Liver (tissue), 9 donors: ENCODE measurements around the gene GRIN1. TPM values are rescaled to one million over a fixed set of nuclear protein-coding genes. Genes with fewer than 3 reads are reported as not detected.

ENCODE experiments used
- DNase-seq: peaks from one replicate; pipeline ENCODE4 v3.0.0-alpha.2; 2017; ENCODE audit warnings: low spot score
- H3K27ac ChIP-seq, 2 donors: one replicate each; pipeline ENCODE4 v1.7.0; 2013; ENCODE audit warnings: inconsistent platforms in 2 of 2, low read length in 2 of 2, control low read depth in 1 of 2, low read depth in 1 of 2, mild to moderate bottlenecking in 1 of 2
- H3K27me3 ChIP-seq, 4 donors: one replicate each; pipeline versions ENCODE4 v1.6.1 to v1.7.0; 2013; ENCODE audit warnings: low read length in 3 of 4, inconsistent platforms in 1 of 4, mild to moderate bottlenecking in 1 of 4, moderate library complexity in 1 of 4; ENCODE audit not compliant: control insufficient read depth in 4 of 4, insufficient read depth in 4 of 4
- H3K36me3 ChIP-seq, 4 donors: one replicate each; pipeline versions ENCODE4 v1.6.1 to v1.7.0; 2013; ENCODE audit warnings: low read length in 3 of 4, mild to moderate bottlenecking in 3 of 4, low read depth in 1 of 4, moderate library complexity in 1 of 4; ENCODE audit not compliant: control insufficient read depth in 4 of 4, insufficient read depth in 3 of 4
- H3K4me1 ChIP-seq, 4 donors: one replicate each; pipeline versions ENCODE4 v1.6.1 to v1.7.0; 2013; ENCODE audit warnings: low read length in 3 of 4, mild to moderate bottlenecking in 3 of 4, moderate library complexity in 1 of 4; ENCODE audit not compliant: control insufficient read depth in 4 of 4, insufficient read depth in 4 of 4
- H3K4me3 ChIP-seq, 3 donors: one replicate each; pipeline versions ENCODE4 v1.6.1 to v1.7.0; 2013; ENCODE audit warnings: low read length in 3 of 3, control low read depth in 1 of 3, low read depth in 1 of 3, mild to moderate bottlenecking in 1 of 3
- H3K9ac ChIP-seq, 2 donors: one replicate each; pipeline ENCODE4 v1.7.0; 2013; ENCODE audit warnings: low read length in 2 of 2, mild to moderate bottlenecking in 2 of 2, moderate library complexity in 2 of 2, control low read depth in 1 of 2, low read depth in 1 of 2
- H3K9me3 ChIP-seq, 4 donors: one replicate each; pipeline versions ENCODE4 v1.6.1 to v1.7.0; 2013; ENCODE audit warnings: low read length in 3 of 4; ENCODE audit not compliant: control insufficient read depth in 4 of 4
- ATF3 ChIP-seq: IDR thresholded peaks from 2 replicates; pipeline ENCODE4 v1.6.1; 2016; ENCODE audit warnings: antibody characterized with exemption
- CTCF ChIP-seq: fragments of 150-350 bp; IDR thresholded peaks from 2 replicates; pipeline ENCODE4 v1.5.1; 2017; ENCODE audit warnings: improper control_type of control experiment, low read depth, low read length; ENCODE audit not compliant: missing input control
- EGR1 ChIP-seq, 2 donors: IDR thresholded peaks; 2 replicates each; pipeline ENCODE4 v1.6.1; 2016 to 2018; ENCODE audit warnings: antibody characterized with exemption in 2 of 2, low read depth in 2 of 2
- FOXA1 ChIP-seq: IDR thresholded peaks from 2 replicates; pipeline ENCODE4 v1.6.1; 2016; ENCODE audit warnings: antibody characterized with exemption
- FOXA2 ChIP-seq: IDR thresholded peaks from 2 replicates; pipeline ENCODE4 v1.6.1; 2016; ENCODE audit warnings: antibody characterized with exemption
- GABPA ChIP-seq, 2 donors: IDR thresholded peaks in 1 of 2; conservative IDR thresholded peaks in 1 of 2; 2 replicates each; pipeline ENCODE4 v1.6.1; 2016; ENCODE audit warnings: antibody characterized with exemption in 2 of 2, mild to moderate bottlenecking in 1 of 2, moderate library complexity in 1 of 2
- HNF4A ChIP-seq, 2 donors: conservative IDR thresholded peaks; 2 replicates each; pipeline ENCODE4 v1.6.1; 2016; ENCODE audit warnings: antibody characterized with exemption in 2 of 2, mild to moderate bottlenecking in 2 of 2
- HNF4G ChIP-seq: IDR thresholded peaks from 2 replicates; pipeline ENCODE4 v1.6.1; 2016; ENCODE audit warnings: antibody characterized with exemption
- JUND ChIP-seq, 2 donors: IDR thresholded peaks; 2 replicates each; pipeline ENCODE4 v1.6.1; 2016; ENCODE audit warnings: antibody characterized with exemption in 2 of 2
- NR2F2 ChIP-seq: IDR thresholded peaks from 2 replicates; pipeline ENCODE4 v1.6.1; 2016; ENCODE audit warnings: antibody characterized with exemption
- RAD21 ChIP-seq, 2 donors: IDR thresholded peaks; 2 replicates each; pipeline ENCODE4 v1.6.1; 2016; ENCODE audit warnings: antibody characterized with exemption in 2 of 2, mild to moderate bottlenecking in 2 of 2
- REST ChIP-seq: IDR thresholded peaks from 2 replicates; pipeline ENCODE4 v1.6.1; 2016; ENCODE audit warnings: antibody characterized with exemption, mild to moderate bottlenecking
- RXRA ChIP-seq, 2 donors: IDR thresholded peaks; 2 replicates each; pipeline ENCODE4 v1.6.1; 2017 to 2018; ENCODE audit warnings: antibody characterized with exemption in 2 of 2, mild to moderate bottlenecking in 1 of 2
- SP1 ChIP-seq: IDR thresholded peaks from 2 replicates; pipeline ENCODE4 v1.6.1; 2018; ENCODE audit warnings: antibody characterized with exemption, mild to moderate bottlenecking
- TAF1 ChIP-seq: conservative IDR thresholded peaks from 2 replicates; pipeline ENCODE4 v1.6.1; 2016; ENCODE audit warnings: antibody characterized with exemption, mild to moderate bottlenecking
- YY1 ChIP-seq: IDR thresholded peaks from 2 replicates; pipeline ENCODE4 v1.6.1; 2016; ENCODE audit warnings: antibody characterized with exemption, mild to moderate bottlenecking
- ZBTB33 ChIP-seq: IDR thresholded peaks from 2 replicates; pipeline ENCODE4 v1.6.1; 2016; ENCODE audit warnings: antibody characterized with exemption
- WGBS: extraction: QIAGEN DNeasy Blood & Tissue Kit; methylation state at CpG from one replicate; pipeline ENCODE4 v1.1.7; 2013; 5-methylcytosine and 5-hydroxymethylcytosine counted together
- polyA plus RNA-seq, 2 donors: library from polyadenylated mRNA; stranded (reverse) in 1 of 2; unstranded in 1 of 2; fragments of 200-250 nt in 1 of 2; fragments of >200 nt in 1 of 2; fragmentation: Nextera tagmentation in 1 of 2; extraction: Ambion mirVana in 1 of 2; gene quantifications; one replicate each; pipeline versions ENCODE4 v1.2.1 to v1.2.3, GENCODE V29; 2013 to 2015
- total RNA-seq, 2 donors: library from RNA; depleted of rRNA; stranded (reverse); fragments of >200 nt; gene quantifications; one replicate each; pipeline ENCODE4 v1.2.3, GENCODE V29; 2014
- TF ChIP-seq, protein P1 (sequence below): IDR thresholded peaks from 2 replicates; pipeline ENCODE4 v1.6.1; 2016; ENCODE audit warnings: antibody characterized with exemption
- donor health status: healthy.
- donor health status: healthy.
- donor health status: healthy.
- donor health status: healthy.
- donor health status: healthy.

GRIN1 gene
- total and polyA plus RNA-seq, 4 donors: 0.05 TPM; not detected in 3

GRCh38 chr9:137163365-137163715 lies 24.4 kb downstream of the GRIN1 start:
- Histone ChIP-seq H3K9me3 (no peaks in the 10 kb centered on the region), H3K27me3 (peaks cover 2 to 26% (median 14%) of the 10 kb centered on the region in 4 donors), H3K4me1 (peaks cover 2 to 15% (median 7%) of the 10 kb centered on the region in 4 donors), H3K27ac (no peak overlapping the region), H3K4me3 (no peak overlapping the region), H3K36me3 (no peaks in the 10 kb centered on the region), H3K9ac (no peak overlapping the region)
- no peak for TF ChIP-seq NR2F2
- no peak for TF ChIP-seq JUND (IDR thresholded peaks at IDR 0.05)
- no peak for TF ChIP-seq RXRA (IDR thresholded peaks at IDR 0.05)
- no peak for TF ChIP-seq ATF3
- TF ChIP-seq REST: no peak
- TF ChIP-seq HNF4A (conservative IDR thresholded peaks at IDR 0.05): no peak
- TF ChIP-seq CTCF: no peak
- TF ChIP-seq EGR1 (IDR thresholded peaks at IDR 0.05; ENCODE audit: low read depth in 2 of 2): no peak
- no peak for TF ChIP-seq FOXA1
- TF ChIP-seq SP1: no peak
- TF ChIP-seq TAF1: no peak
- no peak for TF ChIP-seq RAD21 (IDR thresholded peaks at IDR 0.05)
- TF ChIP-seq, protein P1, sequence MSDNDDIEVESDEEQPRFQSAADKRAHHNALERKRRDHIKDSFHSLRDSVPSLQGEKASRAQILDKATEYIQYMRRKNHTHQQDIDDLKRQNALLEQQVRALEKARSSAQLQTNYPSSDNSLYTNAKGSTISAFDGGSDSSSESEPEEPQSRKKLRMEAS: no peak
- TF ChIP-seq GABPA (IDR thresholded peaks at IDR 0.05 in 1 of 2, conservative IDR thresholded peaks at IDR 0.05 in 1 of 2): no peak
- TF ChIP-seq HNF4G: no peak
- no peak for TF ChIP-seq YY1
- TF ChIP-seq FOXA2: no peak
- TF ChIP-seq ZBTB33: no peak
- DNase-seq: no peak
- WGBS: 34% methylated on average over 26 of the region's 26 CpGs
